Breast epithelium (tissue), 3 donors: ENCODE measurements around the gene ADD2.

Experiments used
- CTCF ChIP-seq, 3 donors: fragments of 450-650 bp; IDR thresholded peaks; one replicate each; pipeline ENCODE4 v1.5.1; 2016 to 2017; ENCODE audit warnings: antibody characterized with exemption in 3 of 3, mild to moderate bottlenecking in 3 of 3, moderate library complexity in 3 of 3
- POLR2A ChIP-seq: fragments of 450-650 bp; IDR thresholded peaks from one replicate; pipeline ENCODE4 v1.6.1; 2016; ENCODE audit warnings: antibody characterized with exemption, mild to moderate bottlenecking, moderate library complexity
- POLR2AphosphoS5 ChIP-seq, 3 donors: sonication (generic); formaldehyde crosslinking; IDR thresholded peaks; one replicate each; pipeline ENCODE4 v1.6.1; 2017; ENCODE audit warnings: antibody characterized with exemption in 3 of 3

- TF ChIP-seq CTCF (IDR thresholded peaks at IDR 0.05) = no peak
- TF ChIP-seq POLR2AphosphoS5 (IDR thresholded peaks at IDR 0.05) = no peak
- TF ChIP-seq POLR2A = no peak
Observed at GRCh38 chr2:70674636-70675430, 93.2 kb downstream of the ADD2 start.
